ENCODE results near the gene TRIO.

TRIO gene

DNA sequence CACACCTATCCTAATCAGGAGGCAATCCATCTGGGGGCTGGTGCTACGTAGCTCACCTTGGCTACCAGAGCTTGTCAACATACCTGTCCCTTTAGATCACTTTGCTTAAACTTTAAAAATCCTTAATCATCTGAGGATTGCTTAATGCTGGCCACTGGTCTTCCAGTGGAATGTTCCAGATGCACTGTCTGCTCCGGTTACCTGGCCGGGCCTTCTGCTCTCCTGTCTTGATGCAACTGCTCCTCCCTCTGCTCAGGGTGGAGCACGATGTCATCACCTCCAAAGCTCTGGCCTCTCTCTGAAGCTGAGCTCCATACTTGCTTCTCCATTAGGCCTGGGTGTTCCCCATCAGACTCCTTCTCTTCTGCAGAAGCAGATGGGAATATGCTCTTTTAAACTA is 331.9 kb downstream of the TRIO start:
- no peak for DNase-seq

- no peak for DNase-seq
Observed at GRCh38 chr5:14476786-14477435, 333.8 kb downstream of the TRIO start.

DNA sequence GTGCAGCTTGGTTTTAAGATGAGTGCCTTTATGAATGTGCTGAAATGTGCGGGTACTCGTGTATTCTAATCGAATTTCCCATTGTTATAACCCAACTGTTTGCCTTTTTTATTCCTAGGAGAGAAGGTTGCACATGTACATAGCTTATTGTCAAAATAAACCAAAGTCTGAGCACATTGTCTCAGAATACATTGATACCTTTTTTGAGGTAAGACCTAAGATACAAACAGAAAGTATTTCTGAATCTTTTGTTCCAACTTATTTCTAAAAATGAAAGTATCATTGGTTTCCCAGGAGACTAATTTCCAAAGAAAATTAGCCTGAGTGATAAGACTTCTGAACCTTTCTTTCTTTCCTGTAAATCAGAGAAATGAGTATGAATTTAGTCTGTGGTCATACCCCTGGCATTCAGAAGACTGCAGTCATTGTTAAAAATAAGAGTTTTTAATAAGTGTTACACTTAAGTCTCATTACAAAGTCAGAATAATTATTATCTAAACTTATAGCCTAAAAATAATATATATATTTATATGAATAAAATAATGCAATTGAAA is 336.1 kb downstream of the TRIO start:
- no peak for DNase-seq

DNA sequence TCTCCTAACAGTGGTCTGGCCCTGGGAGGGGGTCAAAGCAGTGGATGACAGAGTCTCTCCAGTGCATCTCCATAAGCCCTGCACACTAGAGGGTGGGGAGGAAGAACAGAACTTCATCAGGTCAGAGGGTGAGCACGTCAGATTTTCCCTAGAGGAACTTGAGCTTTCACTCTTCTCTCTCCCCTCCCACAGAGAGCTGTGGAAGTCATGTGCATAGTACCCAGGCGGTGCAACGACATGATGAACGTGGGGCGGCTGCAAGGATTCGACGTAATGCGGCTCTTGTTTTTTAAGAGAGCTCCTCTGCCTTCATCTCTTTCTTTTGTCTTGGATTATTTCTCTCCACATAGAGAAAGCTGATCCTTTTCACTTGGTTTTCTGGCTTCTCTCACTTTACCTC is 338.2 kb downstream of the TRIO start:
- DNase-seq, result no peak

DNA sequence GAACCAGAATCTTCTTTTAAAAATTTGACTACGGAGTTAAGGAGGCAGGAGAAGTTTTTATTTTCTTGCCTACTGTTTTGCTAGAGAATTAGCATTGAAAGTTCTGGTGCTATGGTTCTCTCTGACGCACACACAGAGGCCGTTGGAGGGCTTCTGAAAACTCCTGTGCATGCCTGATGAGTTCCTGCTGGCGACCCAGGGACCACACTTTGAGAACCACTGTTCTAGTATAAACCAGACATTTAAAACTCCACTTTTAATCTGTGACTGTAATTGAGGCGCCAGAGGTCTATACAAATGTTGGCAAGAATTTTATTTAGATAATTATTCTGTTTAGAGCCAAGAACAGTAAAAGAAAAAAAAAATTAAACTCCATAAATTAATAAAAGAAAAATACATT is 338.9 kb downstream of the TRIO start:
- no peak for DNase-seq

- no peak for DNase-seq
Observed at GRCh38 chr5:14483504-14484157, 340.5 kb downstream of the TRIO start.

- no peak for DNase-seq
Observed at GRCh38 chr5:14486486-14486885, 343.3 kb downstream of the TRIO start.

DNA sequence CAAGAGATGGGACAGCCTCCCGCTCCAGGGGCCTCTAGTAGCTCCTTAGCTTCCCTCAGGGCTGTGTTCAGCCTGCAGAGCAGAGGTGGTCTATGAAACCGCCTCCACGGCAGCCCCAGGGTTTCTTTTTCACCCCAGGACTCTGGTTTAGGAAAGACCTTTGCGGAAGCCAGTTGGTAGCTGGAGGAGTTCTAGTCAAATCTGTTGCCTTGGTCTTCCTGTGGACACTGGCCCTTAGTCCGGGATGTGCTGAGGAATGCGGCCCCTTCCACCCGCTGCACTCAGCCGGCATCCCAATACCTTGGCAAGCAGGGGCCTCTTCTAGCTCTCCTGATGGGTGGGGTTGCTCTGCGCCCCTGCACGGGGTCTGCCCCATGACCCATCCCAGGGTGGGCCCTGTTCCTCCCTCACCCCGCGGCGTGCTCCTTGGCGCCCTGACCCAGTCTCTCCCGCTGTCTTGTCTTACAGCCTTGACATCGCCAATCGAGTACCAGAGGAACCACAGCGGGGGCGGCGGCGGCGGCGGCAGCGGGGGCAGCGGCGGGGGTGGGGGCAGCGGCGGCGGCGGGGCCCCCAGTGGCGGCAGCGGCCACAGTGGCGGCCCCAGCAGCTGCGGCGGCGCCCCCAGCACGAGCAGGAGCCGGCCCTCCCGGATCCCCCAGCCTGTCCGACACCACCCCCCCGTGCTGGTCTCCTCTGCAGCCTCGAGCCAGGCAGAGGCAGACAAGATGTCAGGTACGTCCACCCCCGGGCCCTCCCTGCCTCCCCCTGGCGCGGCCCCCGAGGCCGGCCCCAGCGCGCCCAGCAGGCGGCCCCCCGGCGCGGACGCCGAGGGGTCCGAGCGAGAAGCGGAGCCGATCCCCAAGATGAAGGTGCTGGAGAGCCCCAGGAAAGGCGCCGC is 344.1 kb downstream of the TRIO start:
- no peak for DNase-seq

DNA sequence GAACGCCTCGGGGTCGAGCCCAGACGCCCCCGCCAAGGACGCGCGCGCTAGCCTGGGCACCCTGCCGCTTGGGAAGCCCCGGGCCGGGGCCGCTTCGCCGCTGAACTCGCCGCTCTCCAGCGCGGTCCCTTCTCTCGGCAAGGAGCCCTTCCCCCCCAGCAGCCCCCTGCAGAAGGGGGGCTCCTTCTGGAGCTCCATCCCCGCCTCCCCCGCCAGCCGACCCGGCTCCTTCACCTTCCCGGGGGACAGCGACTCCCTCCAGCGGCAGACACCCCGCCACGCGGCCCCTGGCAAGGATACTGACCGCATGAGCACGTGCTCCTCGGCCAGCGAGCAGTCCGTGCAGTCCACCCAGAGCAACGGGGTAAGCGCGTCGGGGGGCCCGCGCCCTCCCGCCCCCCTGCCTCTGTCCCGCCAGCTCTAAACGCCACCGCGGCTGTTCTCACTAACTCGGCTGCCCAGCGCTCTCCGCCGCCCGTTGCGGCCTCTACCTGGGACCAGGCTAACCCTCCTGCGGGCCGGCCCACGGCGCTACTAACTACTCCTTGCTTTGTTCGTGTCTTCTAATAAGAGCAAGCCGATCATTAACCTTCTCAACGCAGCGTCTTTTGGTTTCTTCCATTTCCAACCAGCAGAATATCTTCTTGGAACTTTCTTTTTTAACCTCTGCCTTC is 344.9 kb downstream of the TRIO start:
- no peak for DNase-seq

GRCh38 chr5:14488709-14489108 is 345.6 kb downstream of the TRIO start:
- no peak for DNase-seq

- no peak for DNase-seq
Observed at GRCh38 chr5:14489643-14490042, 346.5 kb downstream of the TRIO start.

DNA sequence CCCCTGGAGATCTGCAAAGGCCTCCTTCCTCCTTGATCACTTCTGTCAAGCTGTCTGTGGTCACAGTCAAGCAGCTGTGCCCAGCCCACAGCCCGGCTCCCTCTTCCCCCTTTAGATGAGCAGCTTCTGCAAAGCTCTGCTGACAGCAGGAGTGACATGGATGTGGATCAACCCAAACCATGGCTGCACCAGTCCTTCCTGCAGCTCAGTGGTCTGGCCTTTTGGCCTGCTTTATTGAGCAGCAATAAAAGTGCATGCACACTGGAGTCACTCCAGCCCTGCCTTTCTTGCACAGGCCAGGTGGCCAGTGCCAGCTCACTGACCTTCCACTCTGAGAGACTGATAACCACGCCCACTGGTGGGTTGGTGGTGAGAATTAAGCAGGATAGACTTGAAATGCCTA is 347.2 kb downstream of the TRIO start:
- DNase-seq, result no peak

- no peak for DNase-seq
Observed at GRCh38 chr5:14491015-14491915, 348.1 kb downstream of the TRIO start.

DNA sequence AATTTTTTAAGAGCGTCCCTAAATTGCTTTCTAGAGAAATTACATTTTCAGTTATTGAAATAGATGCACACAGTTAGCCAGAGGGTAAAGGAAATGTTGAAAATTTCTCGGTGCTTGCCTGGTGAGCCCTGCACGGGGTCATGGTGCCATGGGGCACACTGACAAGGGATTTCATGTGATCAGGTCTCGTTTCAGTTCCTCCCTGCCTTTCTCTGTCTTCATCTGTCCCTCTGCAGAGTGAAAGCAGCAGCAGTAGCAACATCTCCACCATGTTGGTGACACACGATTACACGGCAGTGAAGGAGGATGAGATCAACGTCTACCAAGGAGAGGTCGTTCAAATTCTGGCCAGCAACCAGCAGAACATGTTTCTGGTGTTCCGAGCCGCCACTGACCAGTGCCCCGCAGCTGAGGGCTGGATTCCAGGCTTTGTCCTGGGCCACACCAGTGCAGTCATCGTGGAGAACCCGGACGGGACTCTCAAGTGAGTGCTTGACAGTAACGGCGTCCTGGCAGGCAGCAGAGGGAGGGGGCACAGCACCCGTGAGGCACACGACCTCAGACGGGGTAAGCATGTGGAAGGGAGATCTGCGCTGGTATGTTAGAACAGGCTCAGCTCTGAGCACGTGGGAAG is 349.3 kb downstream of the TRIO start:
- no peak for DNase-seq

- no peak for DNase-seq
Observed at GRCh38 chr5:14495301-14495700, 352.2 kb downstream of the TRIO start.

DNA sequence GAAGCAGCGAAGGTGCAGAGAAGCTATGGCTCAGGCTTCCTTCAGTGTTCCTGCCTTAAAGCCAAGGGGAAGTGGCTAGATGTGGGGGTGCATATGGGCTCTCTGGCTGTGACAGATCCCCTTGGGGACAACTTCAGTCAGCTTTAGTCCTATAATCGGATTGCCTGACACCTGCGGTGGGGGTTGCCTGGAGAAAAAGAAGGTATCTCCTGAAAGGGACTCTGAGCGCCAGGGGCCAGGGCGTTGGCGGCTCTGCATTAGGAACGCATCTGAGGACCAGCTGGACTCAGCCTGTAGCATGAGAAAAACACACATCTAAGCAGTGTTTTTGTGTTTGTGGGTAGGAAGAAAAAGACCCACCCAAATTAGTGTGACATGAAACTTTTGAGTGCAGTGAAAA is 354.2 kb downstream of the TRIO start:
- no peak for DNase-seq

DNA sequence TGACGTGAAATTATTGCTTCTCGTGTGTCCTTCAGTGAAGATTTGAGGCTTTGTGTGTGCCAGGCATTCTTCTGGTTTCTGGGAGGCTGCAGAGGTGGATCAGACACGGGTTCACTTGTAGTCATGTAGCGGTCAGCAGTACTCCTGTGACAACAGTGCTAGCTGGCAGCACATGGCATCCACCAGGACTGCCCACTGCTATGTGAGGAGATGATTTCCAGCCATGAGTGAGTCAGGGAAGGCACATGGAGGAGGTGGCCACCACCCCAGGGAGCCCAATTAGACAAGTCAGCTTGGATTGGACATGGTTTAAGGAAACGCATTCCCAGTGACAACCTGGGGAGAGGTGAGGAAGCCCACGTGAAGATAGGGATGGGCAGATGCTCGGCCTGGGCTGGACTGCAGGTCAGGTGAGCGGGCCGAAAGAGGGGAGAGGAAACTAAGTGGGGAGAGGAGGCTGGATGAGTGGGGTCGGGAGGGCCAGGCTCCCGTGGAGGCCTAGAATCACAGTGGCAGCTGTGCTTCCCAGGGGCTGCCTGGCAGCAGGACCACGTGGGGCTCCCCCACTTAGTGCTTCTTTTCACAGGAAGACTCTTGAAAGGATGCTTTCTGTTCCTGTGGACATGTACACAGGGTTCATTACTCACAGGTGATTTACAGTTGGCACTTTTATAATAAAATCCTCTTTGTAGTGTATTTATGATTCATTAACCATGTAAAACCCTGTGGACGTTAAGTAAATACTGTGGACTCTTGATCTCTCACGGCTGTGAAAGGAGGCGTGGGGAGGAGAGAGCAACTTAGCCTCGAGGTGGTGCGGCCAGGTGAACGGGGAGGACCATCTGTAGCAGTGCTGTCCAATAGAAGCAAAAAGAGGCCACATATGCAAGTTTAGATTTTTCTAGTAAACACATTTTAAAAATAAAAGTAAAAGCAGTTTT is 358.5 kb downstream of the TRIO start:
- no peak for DNase-seq

- DNase-seq, result no peak
Observed at GRCh38 chr5:14502294-14502690, 359.1 kb downstream of the TRIO start.

DNA sequence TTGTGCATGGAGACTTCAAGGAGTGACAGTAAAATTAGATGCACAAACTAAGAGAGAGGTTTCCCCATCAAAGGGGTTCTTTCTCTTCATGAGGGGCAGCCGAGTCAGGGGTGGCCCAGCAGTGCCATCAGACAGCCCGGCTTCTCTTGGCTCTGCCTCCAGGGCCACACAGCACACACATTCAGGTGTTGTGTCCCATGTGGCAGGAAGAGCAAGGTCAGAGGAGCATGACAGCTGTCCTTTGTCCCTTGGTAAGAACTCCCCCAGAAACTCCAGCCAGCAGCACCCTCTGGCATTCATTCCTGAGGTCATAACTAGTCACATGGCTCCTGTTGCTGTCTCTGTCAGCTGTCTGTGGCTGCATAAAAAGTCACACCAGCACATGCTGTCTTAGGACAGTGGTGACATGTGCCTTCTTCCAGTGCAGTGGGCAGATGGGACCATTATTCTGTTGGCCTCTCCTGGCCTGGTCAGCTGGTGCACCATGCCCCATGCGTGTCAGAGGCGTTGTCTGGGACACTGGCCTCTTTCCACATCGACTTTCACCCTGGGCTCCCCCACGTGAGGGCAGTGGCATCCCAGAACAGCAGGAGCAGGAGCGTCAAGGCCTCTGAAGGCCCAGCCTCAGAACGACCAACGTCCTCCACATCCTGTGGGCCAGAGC is 360.0 kb downstream of the TRIO start:
- DNase-seq, result no peak

All from activated CD4-positive, alpha-beta T cell treated with anti-CD3 and anti-CD28 coated beads for 4 hours (primary cell).